ENCODE measurements around the gene PLS1.

PLS1 gene

DNA sequence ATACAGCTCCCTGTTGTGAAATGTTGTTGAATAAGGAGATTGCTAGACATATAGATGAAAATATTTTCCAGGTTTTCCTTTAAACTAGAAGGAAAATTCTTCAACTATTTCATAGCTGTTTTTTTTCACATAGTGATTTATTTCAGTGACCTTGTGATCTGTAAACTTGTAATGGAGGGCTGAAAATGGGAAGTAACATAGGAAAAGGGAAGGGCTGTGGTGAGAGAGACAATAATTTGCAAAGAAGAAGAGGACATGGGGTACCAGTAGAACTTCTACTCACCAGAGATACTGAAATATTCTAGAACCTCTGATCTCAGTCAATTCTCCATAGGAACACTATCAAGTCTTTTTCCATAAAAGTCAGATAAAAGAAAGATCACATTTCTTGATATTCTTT is 60.4 kb downstream of the PLS1 start:
- H3K27ac ChIP-seq (ENCODE audit: low read length), result no peak overlapping the region
- no peak overlapping the region for H3K9ac ChIP-seq (ENCODE audit: low read depth, low read length)
- no peak for ATAC-seq (ENCODE audit: insufficient read depth, low read depth)
- TF ChIP-seq EZH2 (IDR thresholded peaks at IDR 0.05; ENCODE audit: borderline replicate concordance, low read depth, low read length, severe bottlenecking), result no peak
- TF ChIP-seq, protein P1, sequence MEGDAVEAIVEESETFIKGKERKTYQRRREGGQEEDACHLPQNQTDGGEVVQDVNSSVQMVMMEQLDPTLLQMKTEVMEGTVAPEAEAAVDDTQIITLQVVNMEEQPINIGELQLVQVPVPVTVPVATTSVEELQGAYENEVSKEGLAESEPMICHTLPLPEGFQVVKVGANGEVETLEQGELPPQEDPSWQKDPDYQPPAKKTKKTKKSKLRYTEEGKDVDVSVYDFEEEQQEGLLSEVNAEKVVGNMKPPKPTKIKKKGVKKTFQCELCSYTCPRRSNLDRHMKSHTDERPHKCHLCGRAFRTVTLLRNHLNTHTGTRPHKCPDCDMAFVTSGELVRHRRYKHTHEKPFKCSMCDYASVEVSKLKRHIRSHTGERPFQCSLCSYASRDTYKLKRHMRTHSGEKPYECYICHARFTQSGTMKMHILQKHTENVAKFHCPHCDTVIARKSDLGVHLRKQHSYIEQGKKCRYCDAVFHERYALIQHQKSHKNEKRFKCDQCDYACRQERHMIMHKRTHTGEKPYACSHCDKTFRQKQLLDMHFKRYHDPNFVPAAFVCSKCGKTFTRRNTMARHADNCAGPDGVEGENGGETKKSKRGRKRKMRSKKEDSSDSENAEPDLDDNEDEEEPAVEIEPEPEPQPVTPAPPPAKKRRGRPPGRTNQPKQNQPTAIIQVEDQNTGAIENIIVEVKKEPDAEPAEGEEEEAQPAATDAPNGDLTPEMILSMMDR (IDR thresholded peaks at IDR 0.05; ENCODE audit: borderline replicate concordance, extremely low read depth, low read length, poor library complexity, severe bottlenecking), result no peak
- H3K4me3 ChIP-seq (ENCODE audit: low read depth in 1 of 2, low read length in 2 of 2), result no peak overlapping the region
- no peak overlapping the region for H3K4me2 ChIP-seq (ENCODE audit: insufficient read depth, low read length)
- no peak overlapping the region for H2AFZ ChIP-seq (ENCODE audit: low read depth, low read length)
- no peaks in the 10 kb centered on the region for H3K9me3 ChIP-seq (ENCODE audit: insufficient read depth, low read length, severe bottlenecking)
- no peaks in the 10 kb centered on the region for H4K20me1 ChIP-seq (ENCODE audit: insufficient read depth, low read length)
- peaks cover 9% of the 10 kb centered on the region for H3K4me1 ChIP-seq (ENCODE audit: insufficient read depth, low read length)
- no peaks in the 10 kb centered on the region for H3K27me3 ChIP-seq (ENCODE audit: insufficient read depth, low read length, poor library complexity)
- no peak for DNase-seq
- peaks cover 6% of the 10 kb centered on the region; the same call in 1 of the 2 replicates for H3K79me2 ChIP-seq (ENCODE audit: insufficient read depth, low read length)
- H3K36me3 ChIP-seq (ENCODE audit: insufficient read depth, low read length), result peaks cover 4% of the 10 kb centered on the region

DNA sequence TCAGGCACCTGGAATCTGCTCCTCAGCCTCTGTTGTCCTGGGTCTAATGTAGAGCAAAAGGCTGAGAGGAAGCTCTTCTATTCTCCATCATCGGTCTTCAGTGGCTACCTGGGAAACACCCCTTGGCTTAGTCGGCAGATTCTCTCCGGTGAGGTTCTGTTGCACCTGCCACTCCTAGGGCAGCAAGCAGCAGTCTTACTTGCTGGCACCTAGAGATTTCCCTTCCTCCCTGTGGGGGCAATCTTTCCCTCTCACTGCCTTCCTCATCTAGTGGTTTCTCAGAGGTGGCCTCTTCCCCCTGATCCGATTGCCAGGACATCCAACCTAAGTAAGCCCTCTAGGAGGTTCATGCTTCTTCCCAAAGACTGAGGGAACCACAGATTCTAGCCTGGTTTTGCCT is 60.8 kb downstream of the PLS1 start:
- H3K27ac ChIP-seq (ENCODE audit: low read length), result no peak overlapping the region
- H3K36me3 ChIP-seq (ENCODE audit: insufficient read depth, low read length), result peaks cover 4% of the 10 kb centered on the region
- peaks cover 9% of the 10 kb centered on the region for H3K4me1 ChIP-seq (ENCODE audit: insufficient read depth, low read length)
- no peak overlapping the region for H3K9ac ChIP-seq (ENCODE audit: low read depth, low read length)
- no peaks in the 10 kb centered on the region for H4K20me1 ChIP-seq (ENCODE audit: insufficient read depth, low read length)
- DNase-seq, result no peak
- H3K27me3 ChIP-seq (ENCODE audit: insufficient read depth, low read length, poor library complexity), result no peaks in the 10 kb centered on the region
- TF ChIP-seq EZH2 (IDR thresholded peaks at IDR 0.05; ENCODE audit: borderline replicate concordance, low read depth, low read length, severe bottlenecking), result no peak
- TF ChIP-seq, protein P1 (IDR thresholded peaks at IDR 0.05; ENCODE audit: borderline replicate concordance, extremely low read depth, low read length, poor library complexity, severe bottlenecking), result no peak
- no peak overlapping the region for H3K4me3 ChIP-seq (ENCODE audit: low read depth in 1 of 2, low read length in 2 of 2)
- ATAC-seq (ENCODE audit: insufficient read depth, low read depth), result no peak
- H3K9me3 ChIP-seq (ENCODE audit: insufficient read depth, low read length, severe bottlenecking), result no peaks in the 10 kb centered on the region
- no peak overlapping the region for H3K4me2 ChIP-seq (ENCODE audit: insufficient read depth, low read length)
- H2AFZ ChIP-seq (ENCODE audit: low read depth, low read length), result no peak overlapping the region
- peaks cover 6% of the 10 kb centered on the region; the same call in 1 of the 2 replicates for H3K79me2 ChIP-seq (ENCODE audit: insufficient read depth, low read length)

DNA sequence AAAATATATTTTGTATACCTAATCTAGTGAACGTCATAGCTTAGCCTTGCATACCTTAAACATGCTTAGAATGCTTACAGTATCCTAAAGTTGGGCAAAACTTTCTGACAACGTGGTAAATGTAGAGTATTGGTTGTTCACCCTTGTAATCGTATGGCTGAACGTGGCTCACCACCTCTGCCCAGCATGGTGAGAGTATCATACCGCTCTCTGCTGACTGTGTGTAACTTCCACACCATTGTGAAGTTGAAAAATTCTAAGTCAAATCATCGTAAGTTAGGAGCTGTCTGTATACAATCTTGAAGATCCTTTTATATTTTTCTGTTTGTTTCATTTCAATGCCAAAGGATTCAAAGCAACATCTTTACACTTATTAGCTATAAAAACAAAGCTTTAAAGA is 64.2 kb downstream of the PLS1 start:
- Histone ChIP-seq H3K79me2 (ENCODE audit: insufficient read depth, low read length) (no peaks in the 10 kb centered on the region), H3K27ac (ENCODE audit: low read length) (no peak overlapping the region), H3K4me1 (ENCODE audit: insufficient read depth, low read length) (peaks cover 9% of the 10 kb centered on the region), H3K27me3 (ENCODE audit: insufficient read depth, low read length, poor library complexity) (no peaks in the 10 kb centered on the region), H3K9me3 (ENCODE audit: insufficient read depth, low read length, severe bottlenecking) (no peaks in the 10 kb centered on the region), H2AFZ (ENCODE audit: low read depth, low read length) (no peak overlapping the region), H3K4me2 (ENCODE audit: insufficient read depth, low read length) (no peak overlapping the region), H4K20me1 (ENCODE audit: insufficient read depth, low read length) (no peaks in the 10 kb centered on the region), H3K36me3 (ENCODE audit: insufficient read depth, low read length) (no peaks in the 10 kb centered on the region), H3K9ac (ENCODE audit: low read depth, low read length) (no peak overlapping the region), H3K4me3 (ENCODE audit: low read depth in 1 of 2, low read length in 2 of 2) (no peak overlapping the region)
- ATAC-seq (ENCODE audit: insufficient read depth, low read depth), result 0 out of 3 replicates have a peak, but pooled peaks have one; percentile 14
- no peak for DNase-seq
- no peak for TF ChIP-seq EZH2 (IDR thresholded peaks at IDR 0.05; ENCODE audit: borderline replicate concordance, low read depth, low read length, severe bottlenecking)
- TF ChIP-seq, protein P1 (IDR thresholded peaks at IDR 0.05; ENCODE audit: borderline replicate concordance, extremely low read depth, low read length, poor library complexity, severe bottlenecking), result no peak

DNA sequence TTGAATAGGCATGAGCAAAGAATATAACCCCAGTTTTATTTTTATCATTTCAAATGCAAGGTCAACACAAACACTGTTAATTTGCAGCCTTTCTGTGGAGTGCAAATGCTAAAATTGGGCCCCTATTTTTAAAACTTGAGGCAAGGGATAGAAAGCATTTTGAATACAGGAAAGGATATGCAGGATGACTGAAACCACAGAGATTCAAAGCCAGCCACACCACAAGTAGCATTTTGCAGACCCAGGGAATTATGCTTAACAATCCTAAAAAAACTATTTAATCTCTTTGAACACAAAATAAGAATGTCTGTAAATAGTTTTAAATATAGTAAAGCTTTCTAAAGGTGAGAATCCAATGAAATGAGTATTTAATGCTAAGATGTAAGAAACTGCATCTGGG is 64.7 kb downstream of the PLS1 start:
- no peak overlapping the region for H3K9ac ChIP-seq (ENCODE audit: low read depth, low read length)
- H3K27ac ChIP-seq (ENCODE audit: low read length), result no peak overlapping the region
- no peaks in the 10 kb centered on the region for H3K27me3 ChIP-seq (ENCODE audit: insufficient read depth, low read length, poor library complexity)
- no peak overlapping the region for H3K4me3 ChIP-seq (ENCODE audit: low read depth in 1 of 2, low read length in 2 of 2)
- no peak for TF ChIP-seq EZH2 (IDR thresholded peaks at IDR 0.05; ENCODE audit: borderline replicate concordance, low read depth, low read length, severe bottlenecking)
- TF ChIP-seq, protein P1 (IDR thresholded peaks at IDR 0.05; ENCODE audit: borderline replicate concordance, extremely low read depth, low read length, poor library complexity, severe bottlenecking), result no peak
- ATAC-seq (ENCODE audit: insufficient read depth, low read depth) (peak; percentile 65; the same call in 2 of the 3 replicates), DNase-seq (no peak)
- H3K36me3 ChIP-seq (ENCODE audit: insufficient read depth, low read length), result no peaks in the 10 kb centered on the region
- H3K79me2 ChIP-seq (ENCODE audit: insufficient read depth, low read length), result no peaks in the 10 kb centered on the region
- H3K9me3 ChIP-seq (ENCODE audit: insufficient read depth, low read length, severe bottlenecking), result no peaks in the 10 kb centered on the region
- peaks cover 9% of the 10 kb centered on the region for H3K4me1 ChIP-seq (ENCODE audit: insufficient read depth, low read length)
- H2AFZ ChIP-seq (ENCODE audit: low read depth, low read length), result no peak overlapping the region
- H3K4me2 ChIP-seq (ENCODE audit: insufficient read depth, low read length), result no peak overlapping the region
- H4K20me1 ChIP-seq (ENCODE audit: insufficient read depth, low read length), result no peaks in the 10 kb centered on the region
